Ureter (tissue), 1 donor: ENCODE data around the gene KIF4B. TPM values are rescaled to one million over a fixed set of nuclear protein-coding genes. Genes with fewer than 3 reads are reported as not detected.

Experiments used
- DNase-seq: peaks from one replicate; pipeline ENCODE4 v3.0.0-alpha.2; 2020; ENCODE audit warnings: low spot score
- total RNA-seq: library from RNA; stranded (reverse); gene quantifications from one replicate; pipeline ENCODE4 v1.2.4, GENCODE V29; 2023
- donor health status: DM: yes; HTN: yes; CAD: no.

KIF4B gene
- total RNA-seq, 1 donor from 2014 or later = not detected

DNA sequence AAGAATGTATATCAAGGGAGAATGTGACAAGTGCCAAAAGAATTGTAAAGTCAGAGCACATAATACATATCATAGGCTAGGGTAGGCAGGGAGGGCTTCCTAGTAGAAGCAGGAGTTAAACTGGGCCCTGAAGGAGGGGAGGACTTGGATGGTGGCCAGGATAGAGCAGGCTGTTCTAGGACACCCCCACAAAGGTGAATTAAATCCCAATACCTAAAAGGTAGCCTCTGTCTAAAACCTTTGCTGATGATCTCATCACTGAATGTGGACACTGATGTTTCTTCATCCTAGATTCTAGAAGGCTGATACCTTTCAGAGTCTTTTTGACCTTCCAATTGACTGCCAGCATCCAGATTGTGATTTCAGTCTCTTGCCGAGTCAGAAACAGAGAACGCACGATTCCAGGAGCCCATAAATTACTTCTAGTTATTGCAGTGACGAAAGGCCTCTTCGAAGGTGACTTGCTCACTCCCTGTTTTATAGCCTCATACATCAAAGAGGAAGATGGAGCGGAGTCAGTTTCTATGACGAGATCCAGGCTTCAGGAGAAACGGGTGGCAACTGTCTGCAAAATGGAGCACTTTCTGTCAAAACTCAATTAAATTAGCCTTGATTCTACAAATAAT lies 43.2 kb downstream of the KIF4B start:
- DNase-seq = no peak

DNA sequence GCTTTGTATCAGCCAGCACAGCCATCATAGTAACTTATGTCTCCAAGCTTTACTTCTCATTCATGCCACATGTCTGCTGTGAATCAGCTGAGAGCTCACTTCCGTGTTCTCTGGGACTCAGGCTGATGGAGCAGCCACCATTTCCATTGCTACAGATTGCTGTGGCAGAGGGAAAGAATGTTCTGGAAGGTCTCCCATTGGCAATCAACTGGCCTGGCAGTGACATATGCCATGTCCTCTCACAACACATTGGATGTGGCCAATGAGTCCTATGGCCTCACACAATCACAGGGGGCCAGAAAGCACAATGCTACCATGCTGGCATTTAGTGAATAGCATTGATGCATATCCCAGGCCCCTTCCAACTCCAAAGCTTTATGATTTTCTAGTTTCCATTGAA lies 44.1 kb downstream of the KIF4B start:
- no peak for DNase-seq

DNA sequence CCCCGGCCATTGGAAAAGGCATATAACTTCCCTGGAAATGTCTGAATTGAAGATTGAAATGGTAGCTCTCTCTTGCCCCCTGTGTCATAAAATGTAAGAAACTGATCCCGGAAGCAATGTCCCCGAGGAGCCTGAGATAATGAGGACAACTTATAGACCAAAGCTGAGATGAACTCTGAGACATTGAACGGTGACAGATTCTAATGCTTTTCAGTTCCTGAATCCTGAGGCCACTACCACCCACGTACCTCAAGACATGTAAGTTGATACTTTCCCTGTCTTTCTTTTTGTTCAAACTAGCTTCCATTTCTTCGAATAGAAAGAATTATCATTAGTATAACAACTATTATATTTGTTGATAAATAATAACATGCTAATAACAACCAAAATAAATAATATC lies 51.0 kb downstream of the KIF4B start:
- no peak for DNase-seq

DNA sequence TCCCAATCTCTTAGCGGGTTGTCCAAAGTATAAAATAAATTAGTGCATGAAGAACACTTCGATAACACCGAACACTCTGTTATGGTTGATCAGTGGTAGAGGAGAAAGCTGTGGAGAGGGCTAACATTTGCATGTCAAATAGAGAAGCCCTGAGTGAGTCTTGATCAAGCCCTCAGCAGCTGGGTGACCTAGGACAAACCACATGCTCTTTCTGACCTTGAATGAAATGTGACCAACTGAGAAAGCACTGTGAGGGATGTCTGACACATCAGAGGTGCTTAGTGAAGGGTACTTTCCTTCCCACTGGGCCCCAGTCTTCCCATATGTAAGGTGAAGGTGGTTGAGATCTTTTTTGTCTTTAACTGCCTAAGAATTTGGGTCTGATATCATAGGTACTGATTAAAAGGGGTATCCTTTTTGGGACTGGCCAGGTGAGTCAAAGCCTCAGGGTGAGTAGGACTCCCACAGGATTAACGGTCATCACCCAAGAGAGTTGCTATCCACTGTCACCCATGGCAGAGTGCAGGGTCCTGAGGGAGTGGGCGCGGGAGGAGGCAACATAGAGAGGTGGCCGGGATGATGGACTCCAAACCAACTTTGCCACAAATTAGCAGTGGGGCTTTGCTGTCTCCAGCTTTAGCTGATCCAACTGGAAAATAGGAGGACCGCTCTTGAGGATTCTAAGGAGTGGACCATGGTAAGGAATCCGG lies 53.5 kb downstream of the KIF4B start:
- DNase-seq = no peak

Other genes starting within 250 kb of the KIF4B start
- gene FAXDC2, start 163.2 kb upstream of the KIF4B start, total RNA-seq = 15.0 TPM
- 39.2 TPM for gene CNOT8, start 155.1 kb upstream of the KIF4B start, total RNA-seq
- gene GEMIN5, start 75.5 kb upstream of the KIF4B start, total RNA-seq = 20.9 TPM
- 30.5 TPM for gene MRPL22, start 72.7 kb upstream of the KIF4B start, total RNA-seq